GM21825 (cell line): Measurements from ENCODE around the gene RCAN1.
"Not testable (repeated sequence)": the region's sequence is repeated elsewhere in the genome, so short reads cannot be mapped to it uniquely, and the experiment has no call there.

Experiments used
- ATAC-seq: cut with Tn5 transposase; IDR thresholded peaks from one replicate; pipeline ENCODE4 v1.9.1; 2021; ENCODE audit warnings: mild to moderate bottlenecking, moderate library complexity; ENCODE audit not compliant: unreplicated experiment

The RCAN1 gene

GRCh38 chr21:34520281-34520680 is 94.6 kb downstream of the RCAN1 start:
- no peak for ATAC-seq

GRCh38 chr21:34519694-34520093 is 95.2 kb downstream of the RCAN1 start:
- ATAC-seq, result no peak

GRCh38 chr21:34519016-34519415 is 95.9 kb downstream of the RCAN1 start:
- ATAC-seq, result no peak

- no peak for ATAC-seq
Measured at GRCh38 chr21:34518301-34518700, 96.6 kb downstream of the RCAN1 start.

GRCh38 chr21:34517491-34518245 is 97.2 kb downstream of the RCAN1 start:
- ATAC-seq, result no peak

GRCh38 chr21:34517039-34517438 is 97.9 kb downstream of the RCAN1 start:
- ATAC-seq, result no peak

- ATAC-seq, result no peak
Measured at GRCh38 chr21:34514576-34515115, 100.3 kb downstream of the RCAN1 start.

GRCh38 chr21:34513129-34513675 is 101.7 kb downstream of the RCAN1 start:
- no peak for ATAC-seq

- no peak for ATAC-seq
Measured at GRCh38 chr21:34511787-34512455, 103.0 kb downstream of the RCAN1 start, which contains the start of gene KCNE1. TSS of gene KCNE1 (minus strand) at chr21:34512210. CDS start at chr21:34449634, 62,576 bp downstream.

- no peak for ATAC-seq
Measured at GRCh38 chr21:34511181-34511580, 103.7 kb downstream of the RCAN1 start.

GRCh38 chr21:34510148-34511142 is 104.5 kb downstream of the RCAN1 start:
- ATAC-seq, result peak; percentile 68

- ATAC-seq, result no peak
Measured at GRCh38 chr21:34509151-34509550, 105.8 kb downstream of the RCAN1 start.

GRCh38 chr21:34504595-34504994 is 110.3 kb downstream of the RCAN1 start:
- ATAC-seq, result no peak

- no peak for ATAC-seq
Measured at GRCh38 chr21:34502480-34503106, 112.3 kb downstream of the RCAN1 start.

GRCh38 chr21:34501716-34502115 is 113.2 kb downstream of the RCAN1 start:
- ATAC-seq, result no peak

GRCh38 chr21:34500191-34500590 is 114.7 kb downstream of the RCAN1 start:
- ATAC-seq, result no peak

- ATAC-seq, result no peak
Measured at GRCh38 chr21:34499116-34499515, 115.8 kb downstream of the RCAN1 start.

- no peak for ATAC-seq
Measured at GRCh38 chr21:34498623-34499022, 116.3 kb downstream of the RCAN1 start.

- not testable (repeated sequence) for ATAC-seq
Measured at GRCh38 chr21:34483854-34484253, 131.1 kb downstream of the RCAN1 start.

GRCh38 chr21:34483435-34483834 is 131.5 kb downstream of the RCAN1 start:
- ATAC-seq, result not testable (repeated sequence)
